Measurements from ENCODE around the gene USP20.

Gene USP20

DNA sequence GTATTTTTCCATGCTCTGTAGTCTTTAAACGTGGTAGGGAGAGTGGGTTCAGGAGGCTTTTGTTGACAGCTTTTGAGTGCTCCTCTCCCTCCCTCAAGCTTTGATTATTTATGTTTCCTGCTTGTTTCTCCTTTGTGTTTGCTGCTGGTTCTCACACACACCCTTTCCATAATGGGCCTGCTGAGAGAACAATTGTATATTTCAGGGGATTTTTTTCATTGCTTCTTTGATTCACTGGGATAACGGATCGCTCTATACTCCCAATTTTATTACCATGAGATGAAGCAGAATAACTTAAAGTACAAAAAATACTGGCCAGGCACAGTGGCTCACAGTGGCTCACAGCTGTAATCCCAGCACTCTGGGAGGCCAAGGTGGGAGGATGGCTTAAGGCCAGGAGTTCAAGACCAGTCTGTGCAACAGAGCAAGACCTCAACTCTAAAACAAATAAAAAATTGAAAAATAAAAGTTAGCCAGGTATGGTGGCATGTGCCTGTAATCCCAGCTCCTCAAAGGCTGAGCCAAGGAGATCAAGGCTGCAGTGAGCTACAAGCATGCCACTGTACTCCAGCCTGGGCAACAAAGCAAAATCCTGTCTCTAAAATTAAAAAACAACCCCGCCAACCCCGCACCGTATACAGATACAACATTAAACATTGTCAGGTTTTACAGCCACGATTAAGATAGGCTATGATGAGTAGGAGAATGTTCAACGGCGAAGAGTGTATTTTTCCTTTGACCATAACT lies 66.9 kb downstream of the USP20 start:
- no peak overlapping the region for H3K27ac ChIP-seq (ENCODE audit: low read length)
- no peaks in the 10 kb centered on the region for H3K9me3 ChIP-seq (ENCODE audit: control insufficient read depth, low read depth, low read length)
- H3K4me3 ChIP-seq (ENCODE audit: low read length) = no peak overlapping the region
- peaks cover 8% of the 10 kb centered on the region for H3K36me3 ChIP-seq (ENCODE audit: control insufficient read depth, low read depth, low read length)
- no peaks in the 10 kb centered on the region for H3K27me3 ChIP-seq (ENCODE audit: control insufficient read depth, insufficient read depth, low read length)
- H3K9ac ChIP-seq (ENCODE audit: low read length) = no peak overlapping the region
- H3K4me1 ChIP-seq (ENCODE audit: control insufficient read depth, low read depth, low read length) = no peaks in the 10 kb centered on the region

DNA sequence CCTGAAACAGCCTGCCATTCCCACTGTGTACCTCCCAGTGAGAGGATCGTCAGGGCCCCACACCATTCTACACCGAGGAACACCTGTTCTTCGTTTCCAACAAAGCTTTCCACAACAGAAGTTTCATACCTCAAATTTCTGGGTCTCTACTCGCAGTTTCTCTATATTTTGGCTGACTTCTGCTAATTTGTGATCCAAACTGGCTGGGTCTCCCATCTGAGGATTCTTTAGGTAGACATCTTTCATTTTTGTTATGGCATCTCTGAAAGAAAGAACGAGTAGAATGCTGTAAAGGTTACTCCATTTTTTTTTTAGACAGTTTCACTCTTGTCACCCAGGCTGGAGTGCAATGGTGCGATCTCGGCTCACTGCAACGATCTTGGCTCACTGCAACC lies 67.5 kb downstream of the USP20 start:
- no peaks in the 10 kb centered on the region for H3K4me1 ChIP-seq (ENCODE audit: control insufficient read depth, low read depth, low read length)
- no peak overlapping the region for H3K4me3 ChIP-seq (ENCODE audit: low read length)
- H3K9me3 ChIP-seq (ENCODE audit: control insufficient read depth, low read depth, low read length) = no peaks in the 10 kb centered on the region
- H3K9ac ChIP-seq (ENCODE audit: low read length) = no peak overlapping the region
- no peak overlapping the region for H3K27ac ChIP-seq (ENCODE audit: low read length)
- no peaks in the 10 kb centered on the region for H3K27me3 ChIP-seq (ENCODE audit: control insufficient read depth, insufficient read depth, low read length)
- H3K36me3 ChIP-seq (ENCODE audit: control insufficient read depth, low read depth, low read length) = peaks cover 8% of the 10 kb centered on the region

DNA sequence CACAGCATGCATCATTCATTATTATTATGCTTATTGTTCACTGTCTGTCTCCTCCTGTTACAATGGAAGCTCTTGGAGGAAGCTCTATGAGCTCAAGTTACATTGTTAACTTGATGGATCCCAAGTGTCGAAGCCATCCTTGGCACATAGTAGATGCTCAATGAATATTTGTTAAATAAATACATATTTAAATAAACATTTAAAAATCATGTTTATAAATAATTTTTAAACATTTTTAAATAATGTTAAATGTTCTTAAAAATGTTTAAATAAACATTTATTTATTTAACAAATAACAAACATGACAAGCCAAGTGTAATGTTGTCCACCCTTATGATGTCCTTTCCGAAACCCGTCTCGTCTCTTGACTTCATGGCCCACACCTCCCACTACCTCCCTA lies 69.5 kb downstream of the USP20 start:
- Histone ChIP-seq H3K27ac (ENCODE audit: low read length) (no peak overlapping the region), H3K4me3 (ENCODE audit: low read length) (no peak overlapping the region), H3K27me3 (ENCODE audit: control insufficient read depth, insufficient read depth, low read length) (no peaks in the 10 kb centered on the region), H3K9me3 (ENCODE audit: control insufficient read depth, low read depth, low read length) (no peaks in the 10 kb centered on the region), H3K4me1 (ENCODE audit: control insufficient read depth, low read depth, low read length) (peaks cover 12% of the 10 kb centered on the region), H3K36me3 (ENCODE audit: control insufficient read depth, low read depth, low read length) (peaks cover 8% of the 10 kb centered on the region), H3K9ac (ENCODE audit: low read length) (no peak overlapping the region)

DNA sequence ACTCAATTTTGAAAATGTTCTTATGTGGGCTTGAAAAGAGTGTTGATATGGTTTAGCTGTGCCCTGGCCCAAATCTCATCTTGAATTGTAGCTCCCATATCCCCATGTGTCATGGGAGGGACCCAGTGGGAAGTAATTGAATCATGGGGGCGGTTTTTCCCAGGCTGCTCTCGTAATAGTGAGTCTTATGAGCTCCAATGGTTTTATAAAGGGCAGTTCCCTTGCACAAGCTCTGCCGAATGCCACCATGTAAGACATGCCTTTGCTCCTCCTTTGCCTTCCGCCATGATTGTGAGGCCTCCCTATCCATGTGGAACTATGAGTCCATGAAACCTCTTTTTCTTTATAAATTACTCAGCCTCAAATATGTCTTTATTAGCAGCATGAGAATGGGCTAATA lies 71.0 kb downstream of the USP20 start:
- Histone ChIP-seq H3K4me1 (ENCODE audit: control insufficient read depth, low read depth, low read length) (peaks cover 14% of the 10 kb centered on the region), H3K9me3 (ENCODE audit: control insufficient read depth, low read depth, low read length) (no peaks in the 10 kb centered on the region), H3K9ac (ENCODE audit: low read length) (no peak overlapping the region), H3K36me3 (ENCODE audit: control insufficient read depth, low read depth, low read length) (peaks cover 5% of the 10 kb centered on the region), H3K27me3 (ENCODE audit: control insufficient read depth, insufficient read depth, low read length) (no peaks in the 10 kb centered on the region), H3K4me3 (ENCODE audit: low read length) (no peak overlapping the region), H3K27ac (ENCODE audit: low read length) (no peak overlapping the region)

DNA sequence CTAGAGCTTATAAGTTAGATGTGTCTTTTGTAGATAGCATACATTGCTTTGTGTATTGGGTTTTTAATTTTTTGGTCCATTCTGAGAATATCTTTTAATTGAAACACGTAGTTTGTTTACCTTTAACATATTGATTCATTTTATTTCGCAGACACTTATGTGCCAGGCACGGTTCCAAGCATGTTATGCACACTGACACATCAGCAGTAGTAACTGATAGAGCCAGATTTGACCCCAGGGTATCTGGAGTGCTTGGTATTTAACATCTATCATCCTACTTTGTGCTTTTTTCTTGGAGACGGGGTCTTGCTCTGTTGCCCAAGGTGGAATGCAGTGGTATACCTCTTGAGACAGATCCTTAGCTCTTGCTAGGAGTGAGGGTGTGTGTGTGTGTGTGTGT lies 71.9 kb downstream of the USP20 start:
- peaks cover under 1% of the 10 kb centered on the region for H3K36me3 ChIP-seq (ENCODE audit: control insufficient read depth, low read depth, low read length)
- H3K4me3 ChIP-seq (ENCODE audit: low read length) = no peak overlapping the region
- no peak overlapping the region for H3K9ac ChIP-seq (ENCODE audit: low read length)
- no peaks in the 10 kb centered on the region for H3K27me3 ChIP-seq (ENCODE audit: control insufficient read depth, insufficient read depth, low read length)
- peaks cover 14% of the 10 kb centered on the region for H3K4me1 ChIP-seq (ENCODE audit: control insufficient read depth, low read depth, low read length)
- no peaks in the 10 kb centered on the region for H3K9me3 ChIP-seq (ENCODE audit: control insufficient read depth, low read depth, low read length)
- H3K27ac ChIP-seq (ENCODE audit: low read length) = no peak overlapping the region

DNA sequence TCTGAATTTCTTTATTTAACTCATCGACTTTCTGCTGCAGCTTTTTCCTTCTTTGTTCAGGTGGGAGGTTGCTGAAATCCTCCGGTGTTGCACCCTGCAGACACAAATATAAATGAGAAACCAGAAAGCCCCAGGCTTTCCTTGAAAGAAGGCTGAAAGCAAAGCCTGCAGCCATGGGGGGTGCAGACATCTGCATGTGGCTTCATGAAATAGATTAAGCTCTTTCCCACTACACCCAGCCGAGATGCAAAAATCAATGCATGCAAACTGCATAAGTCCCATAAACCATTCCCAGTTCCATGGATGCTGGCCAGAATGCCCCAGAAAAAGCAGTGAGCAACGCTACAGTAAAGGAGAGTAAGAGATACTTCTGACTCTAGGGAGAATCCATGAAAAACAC lies 73.6 kb downstream of the USP20 start:
- H3K9ac ChIP-seq (ENCODE audit: low read length) = no peak overlapping the region
- H3K27ac ChIP-seq (ENCODE audit: low read length) = peak overlapping the region; percentile 46
- H3K36me3 ChIP-seq (ENCODE audit: control insufficient read depth, low read depth, low read length) = no peaks in the 10 kb centered on the region
- H3K4me1 ChIP-seq (ENCODE audit: control insufficient read depth, low read depth, low read length) = peaks cover 14% of the 10 kb centered on the region
- H3K9me3 ChIP-seq (ENCODE audit: control insufficient read depth, low read depth, low read length) = no peaks in the 10 kb centered on the region
- peak overlapping the region; percentile 17 for H3K4me3 ChIP-seq (ENCODE audit: low read length)
- H3K27me3 ChIP-seq (ENCODE audit: control insufficient read depth, insufficient read depth, low read length) = no peaks in the 10 kb centered on the region

DNA sequence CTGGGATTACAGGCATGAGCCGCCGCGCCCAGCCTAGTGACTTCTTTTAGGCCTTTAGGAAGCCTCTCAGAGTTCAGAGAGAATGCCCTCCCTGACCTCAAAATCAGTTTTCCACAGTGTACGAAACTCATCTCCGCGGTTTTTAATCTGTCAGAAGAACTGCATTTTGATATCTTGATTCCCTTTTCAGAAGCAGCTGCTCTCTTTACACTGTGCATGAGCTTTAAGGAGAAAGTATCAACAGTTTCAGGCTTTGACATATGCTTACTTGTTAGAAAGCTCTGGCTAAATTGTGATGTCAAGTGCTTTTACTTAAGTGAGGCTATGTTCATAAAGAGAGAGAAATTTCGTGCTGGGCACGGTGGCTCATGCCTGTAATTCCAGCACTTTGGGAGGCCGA lies 74.6 kb downstream of the USP20 start:
- Histone ChIP-seq H3K27me3 (ENCODE audit: control insufficient read depth, insufficient read depth, low read length) (no peaks in the 10 kb centered on the region), H3K4me1 (ENCODE audit: control insufficient read depth, low read depth, low read length) (peaks cover 14% of the 10 kb centered on the region), H3K4me3 (ENCODE audit: low read length) (no peak overlapping the region), H3K27ac (ENCODE audit: low read length) (no peak overlapping the region), H3K9me3 (ENCODE audit: control insufficient read depth, low read depth, low read length) (no peaks in the 10 kb centered on the region), H3K36me3 (ENCODE audit: control insufficient read depth, low read depth, low read length) (no peaks in the 10 kb centered on the region), H3K9ac (ENCODE audit: low read length) (no peak overlapping the region)

DNA sequence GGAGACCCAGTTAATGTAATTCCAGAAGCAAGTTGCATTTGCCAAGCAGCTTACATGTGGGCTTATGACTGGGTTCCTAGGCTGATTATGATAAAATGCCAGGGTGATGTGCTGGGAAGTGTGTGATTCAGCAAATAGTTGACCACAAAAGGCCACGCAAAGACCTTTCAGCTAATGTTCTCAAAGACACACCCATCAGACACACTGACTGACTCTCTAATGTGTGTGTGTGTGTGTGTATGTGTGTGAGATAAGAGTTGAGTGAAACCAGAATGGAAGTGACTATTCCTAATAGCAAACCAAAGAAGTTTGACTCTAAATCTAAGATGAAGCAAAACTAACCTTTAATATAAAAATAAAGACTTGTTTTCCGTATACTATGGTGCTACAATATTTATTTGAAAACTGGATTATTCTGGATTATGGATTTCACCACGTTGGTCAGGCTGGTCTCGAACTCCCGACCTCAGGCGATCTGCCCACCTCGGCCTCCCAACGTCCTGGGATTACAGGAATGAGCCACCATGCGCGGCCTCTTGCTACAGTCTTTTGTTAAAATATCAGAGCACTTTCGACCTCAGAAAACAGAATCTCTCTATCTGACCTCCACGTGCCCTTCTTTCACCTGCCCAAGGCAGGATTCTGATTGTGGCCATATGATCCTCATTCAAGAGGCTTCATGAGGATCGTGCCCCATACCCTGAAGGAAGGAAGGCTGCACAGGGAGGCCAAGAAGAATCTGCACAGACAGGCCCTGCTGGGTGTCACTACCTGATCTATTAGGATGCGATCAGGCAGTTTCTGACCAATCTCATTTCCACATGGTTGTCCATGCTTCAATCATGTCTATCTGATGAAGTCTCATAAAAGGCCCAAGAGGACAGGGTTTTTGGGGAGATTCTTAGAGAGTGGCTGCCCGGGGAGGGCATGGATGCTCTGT lies 75.6 kb downstream of the USP20 start:
- no peaks in the 10 kb centered on the region for H3K9me3 ChIP-seq (ENCODE audit: control insufficient read depth, low read depth, low read length)
- no peak overlapping the region for H3K27ac ChIP-seq (ENCODE audit: low read length)
- no peaks in the 10 kb centered on the region for H3K27me3 ChIP-seq (ENCODE audit: control insufficient read depth, insufficient read depth, low read length)
- H3K9ac ChIP-seq (ENCODE audit: low read length) = no peak overlapping the region
- peaks cover 14% of the 10 kb centered on the region for H3K4me1 ChIP-seq (ENCODE audit: control insufficient read depth, low read depth, low read length)
- no peaks in the 10 kb centered on the region for H3K36me3 ChIP-seq (ENCODE audit: control insufficient read depth, low read depth, low read length)
- H3K4me3 ChIP-seq (ENCODE audit: low read length) = no peak overlapping the region

DNA sequence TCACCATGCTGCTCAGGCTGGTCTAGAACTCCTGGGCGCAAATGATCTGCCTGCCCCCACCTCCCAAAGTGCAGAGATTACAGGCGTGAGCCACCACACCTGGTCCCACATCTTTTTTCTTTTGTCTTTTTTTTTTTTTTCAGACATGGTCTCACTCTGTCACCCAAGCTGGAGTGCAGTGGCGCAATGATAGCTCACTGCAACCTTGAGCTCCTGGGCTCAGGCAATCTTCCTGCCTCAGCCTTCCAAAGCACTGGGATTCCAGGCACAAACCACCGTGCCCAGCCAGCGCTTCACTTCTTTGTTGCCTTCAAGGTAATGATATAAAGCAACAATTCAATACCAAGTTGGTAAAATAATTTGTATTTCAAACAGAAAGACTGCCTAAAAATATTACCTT lies 78.8 kb downstream of the USP20 start:
- Histone ChIP-seq H3K4me1 (ENCODE audit: control insufficient read depth, low read depth, low read length) (peaks cover 9% of the 10 kb centered on the region), H3K4me3 (ENCODE audit: low read length) (no peak overlapping the region), H3K9ac (ENCODE audit: low read length) (no peak overlapping the region), H3K27ac (ENCODE audit: low read length) (no peak overlapping the region), H3K9me3 (ENCODE audit: control insufficient read depth, low read depth, low read length) (no peaks in the 10 kb centered on the region), H3K36me3 (ENCODE audit: control insufficient read depth, low read depth, low read length) (no peaks in the 10 kb centered on the region), H3K27me3 (ENCODE audit: control insufficient read depth, insufficient read depth, low read length) (no peaks in the 10 kb centered on the region)

DNA sequence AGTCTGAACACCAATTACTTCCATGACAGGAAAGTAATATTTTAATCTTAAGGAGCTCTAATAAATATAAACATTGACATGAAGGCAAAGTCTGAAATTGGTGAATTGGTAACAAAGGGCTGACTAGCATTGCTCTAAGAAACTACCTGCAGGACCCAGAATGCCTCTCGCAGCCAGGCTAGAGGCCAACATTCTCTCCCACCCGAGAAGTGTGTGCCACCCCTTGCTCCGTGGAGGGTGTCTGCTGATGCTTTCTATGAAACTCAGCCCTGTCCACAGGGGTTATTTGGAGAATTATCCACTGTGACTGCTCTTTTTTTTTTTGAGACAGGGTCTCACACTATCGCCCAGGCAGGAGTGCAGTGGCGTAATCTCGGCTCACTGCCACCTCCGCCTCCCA lies 81.4 kb downstream of the USP20 start:
- no peak overlapping the region for H3K9ac ChIP-seq (ENCODE audit: low read length)
- H3K36me3 ChIP-seq (ENCODE audit: control insufficient read depth, low read depth, low read length) = no peaks in the 10 kb centered on the region
- H3K27ac ChIP-seq (ENCODE audit: low read length) = no peak overlapping the region
- no peak overlapping the region for H3K4me3 ChIP-seq (ENCODE audit: low read length)
- no peaks in the 10 kb centered on the region for H3K9me3 ChIP-seq (ENCODE audit: control insufficient read depth, low read depth, low read length)
- H3K4me1 ChIP-seq (ENCODE audit: control insufficient read depth, low read depth, low read length) = no peaks in the 10 kb centered on the region
- H3K27me3 ChIP-seq (ENCODE audit: control insufficient read depth, insufficient read depth, low read length) = no peaks in the 10 kb centered on the region

DNA sequence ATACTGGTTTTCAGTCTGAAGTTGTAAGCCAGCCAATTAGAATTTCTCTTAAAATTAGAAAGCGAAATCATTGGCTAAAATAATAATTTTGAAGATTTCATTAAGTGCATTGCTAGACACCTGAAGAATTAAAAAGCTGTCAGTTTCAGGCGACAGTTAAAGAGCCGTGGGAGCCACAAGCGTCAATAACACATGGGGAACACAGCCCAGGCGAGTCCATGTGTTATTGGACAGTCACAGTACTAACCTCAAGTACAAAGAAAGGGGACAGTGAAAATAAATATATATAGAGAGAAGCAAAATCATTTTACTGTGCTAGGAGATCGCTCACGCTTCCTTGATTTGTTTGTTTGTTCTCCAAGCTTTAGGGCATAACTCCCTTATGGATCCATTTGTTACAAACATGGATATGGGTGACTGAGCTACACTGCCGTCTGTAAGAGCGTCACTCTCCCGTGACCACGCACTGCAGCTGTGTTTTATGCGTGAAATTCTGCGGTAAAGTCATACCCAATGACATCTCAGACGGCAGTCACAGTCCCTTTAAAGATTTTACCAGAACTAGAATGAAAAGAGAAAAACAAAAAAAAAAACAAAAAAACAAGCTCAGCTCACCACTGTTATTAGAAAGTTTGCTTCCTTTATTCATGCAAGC lies 83.2 kb downstream of the USP20 start:
- H3K9ac ChIP-seq (ENCODE audit: low read length) = no peak overlapping the region
- no peaks in the 10 kb centered on the region for H3K36me3 ChIP-seq (ENCODE audit: control insufficient read depth, low read depth, low read length)
- H3K27me3 ChIP-seq (ENCODE audit: control insufficient read depth, insufficient read depth, low read length) = no peaks in the 10 kb centered on the region
- no peak overlapping the region for H3K4me3 ChIP-seq (ENCODE audit: low read length)
- H3K27ac ChIP-seq (ENCODE audit: low read length) = no peak overlapping the region
- no peaks in the 10 kb centered on the region for H3K4me1 ChIP-seq (ENCODE audit: control insufficient read depth, low read depth, low read length)
- no peaks in the 10 kb centered on the region for H3K9me3 ChIP-seq (ENCODE audit: control insufficient read depth, low read depth, low read length)

All from iPS-18a (cell line).